Karpas-422 (cell line): ENCODE results near the gene LPIN1. TPM values are rescaled to one million over a fixed set of nuclear protein-coding genes. Genes with fewer than 3 reads are reported as not detected.

Experiments used
- DNase-seq: peaks from one replicate; pipeline ENCODE4 v3.0.0-alpha.2; 2015
- H2AFZ ChIP-seq: fragments of 200-600 bp; sonication (generic); 2 replicates; pipeline ENCODE4 v1.6.1; 2014; ENCODE audit warnings: antibody characterized with exemption, low read length, mixed read lengths
- H3K27ac ChIP-seq: fragments of 200-600 bp; sonication (generic); 2 replicates; pipeline ENCODE4 v1.5.1; 2014; ENCODE audit warnings: mild to moderate bottlenecking, low read length, moderate library complexity
- H3K27me3 ChIP-seq: fragments of 200-600 bp; sonication (generic); 2 replicates; pipeline ENCODE4 v1.6.1; 2014; ENCODE audit warnings: low read length, mixed read lengths
- H3K36me3 ChIP-seq: fragments of 200-600 bp; sonication (generic); 2 replicates; pipeline ENCODE4 v1.6.1; 2014; ENCODE audit warnings: low read length, mixed read lengths; ENCODE audit not compliant: insufficient read depth
- H3K4me1 ChIP-seq: fragments of 200-600 bp; sonication (generic); 2 replicates; pipeline ENCODE4 v1.6.1; 2014; ENCODE audit warnings: mild to moderate bottlenecking, low read length, mixed read lengths
- H3K4me2 ChIP-seq: fragments of 200-600 bp; sonication (generic); 2 replicates; pipeline ENCODE4 v1.6.1; 2014; ENCODE audit warnings: low read length, low read depth, mild to moderate bottlenecking; ENCODE audit not compliant: poor library complexity, severe bottlenecking
- H3K4me3 ChIP-seq: fragments of 200-600 bp; sonication (generic); 2 replicates; pipeline ENCODE4 v1.5.1; 2014; ENCODE audit warnings: mild to moderate bottlenecking, antibody characterized with exemption, low read length, mixed read lengths
- H3K79me2 ChIP-seq: fragments of 200-600 bp; sonication (generic); 2 replicates; pipeline ENCODE4 v1.6.1; 2014; ENCODE audit warnings: mild to moderate bottlenecking, low read length, mixed read lengths
- H3K9ac ChIP-seq: fragments of 200-600 bp; sonication (generic); 2 replicates; pipeline ENCODE4 v1.6.0; 2014; ENCODE audit warnings: low read length
- H3K9me2 ChIP-seq: fragments of 200-600 bp; sonication (generic), shearing (Covaris generic); replicated peaks from 2 replicates; pipeline ENCODE4 v1.6.0; 2014; ENCODE audit warnings: mild to moderate bottlenecking, low read length, moderate library complexity; ENCODE audit not compliant: insufficient read depth
- H3K9me3 ChIP-seq: fragments of 300-700, 200-600 bp; sonication (generic); 2 replicates; pipeline ENCODE4 v1.6.1; 2014; ENCODE audit warnings: low read length, mixed read lengths
- H4K20me1 ChIP-seq: fragments of 200-600 bp; sonication (generic); 2 replicates; pipeline ENCODE4 v1.6.1; 2014; ENCODE audit warnings: mild to moderate bottlenecking, antibody characterized with exemption, low read length, low read depth; ENCODE audit not compliant: insufficient read depth
- total RNA-seq: library from RNA; depleted of rRNA; stranded (reverse); fragments of >200 nt; shearing (Covaris generic); gene quantifications from 2 replicates; pipeline ENCODE4 v1.2.3, GENCODE V29; 2014; ENCODE audit warnings: low replicate concordance

The LPIN1 gene
- total RNA-seq, 1 experiment from 2014 or later: 4.9 TPM

DNA sequence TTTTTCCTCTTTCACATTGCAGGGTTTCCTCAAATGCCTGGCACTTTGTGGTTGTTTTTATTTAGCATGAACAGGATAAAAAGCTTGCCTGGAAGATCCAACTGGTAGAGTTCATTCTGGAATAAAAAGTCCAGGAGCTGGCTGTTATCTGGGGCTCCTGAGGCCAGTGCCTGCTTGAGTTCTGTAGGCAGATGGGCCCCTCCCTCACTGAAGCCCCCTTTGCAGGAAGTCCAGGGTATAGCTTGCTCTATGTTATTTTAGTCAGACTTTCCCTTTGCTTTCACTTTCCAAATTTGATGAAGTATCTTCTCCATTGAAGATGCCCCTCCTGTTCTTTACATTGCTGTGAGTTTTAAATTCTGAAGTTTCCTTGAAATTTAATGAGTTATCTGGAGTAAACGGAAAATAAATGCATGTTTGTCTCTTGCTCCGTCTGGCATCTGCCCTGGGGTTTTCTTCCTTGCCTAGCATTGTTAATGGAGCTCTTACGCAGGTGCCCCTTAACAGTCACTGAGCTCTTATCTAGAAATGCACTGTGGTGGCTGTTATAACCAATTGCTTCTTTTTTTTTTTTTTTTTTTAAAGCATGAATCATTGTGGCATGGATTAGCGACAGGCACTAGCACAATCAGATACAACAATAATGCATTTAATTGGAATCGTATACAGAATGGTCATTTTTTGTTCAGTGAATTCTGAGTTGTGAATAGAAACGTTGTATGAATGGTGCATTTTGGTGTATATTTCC lies 27.0 kb upstream of the LPIN1 start:
- H3K27ac ChIP-seq: no peak overlapping the region
- H3K9ac ChIP-seq: no peak overlapping the region
- no peaks in the 10 kb centered on the region for H3K9me3 ChIP-seq
- no peaks in the 10 kb centered on the region for H3K9me2 ChIP-seq
- H4K20me1 ChIP-seq: no peaks in the 10 kb centered on the region
- H3K4me1 ChIP-seq: peaks cover 7% of the 10 kb centered on the region
- H3K4me3 ChIP-seq: no peak overlapping the region
- no peaks in the 10 kb centered on the region for H3K36me3 ChIP-seq
- H2AFZ ChIP-seq: no peak overlapping the region
- no peaks in the 10 kb centered on the region for H3K27me3 ChIP-seq
- no peak overlapping the region for H3K4me2 ChIP-seq
- DNase-seq: no peak
- no peaks in the 10 kb centered on the region for H3K79me2 ChIP-seq

GRCh38 chr2:11720752-11721151 lies 25.7 kb upstream of the LPIN1 start:
- DNase-seq: no peak
- Histone ChIP-seq H3K27ac (no peak overlapping the region), H3K4me2 (no peak overlapping the region), H2AFZ (no peak overlapping the region), H3K4me1 (peaks cover 7% of the 10 kb centered on the region), H3K36me3 (no peaks in the 10 kb centered on the region), H3K27me3 (no peaks in the 10 kb centered on the region), H4K20me1 (no peaks in the 10 kb centered on the region), H3K79me2 (no peaks in the 10 kb centered on the region), H3K9me2 (no peaks in the 10 kb centered on the region), H3K4me3 (no peak overlapping the region), H3K9ac (no peak overlapping the region), H3K9me3 (no peaks in the 10 kb centered on the region)

DNA sequence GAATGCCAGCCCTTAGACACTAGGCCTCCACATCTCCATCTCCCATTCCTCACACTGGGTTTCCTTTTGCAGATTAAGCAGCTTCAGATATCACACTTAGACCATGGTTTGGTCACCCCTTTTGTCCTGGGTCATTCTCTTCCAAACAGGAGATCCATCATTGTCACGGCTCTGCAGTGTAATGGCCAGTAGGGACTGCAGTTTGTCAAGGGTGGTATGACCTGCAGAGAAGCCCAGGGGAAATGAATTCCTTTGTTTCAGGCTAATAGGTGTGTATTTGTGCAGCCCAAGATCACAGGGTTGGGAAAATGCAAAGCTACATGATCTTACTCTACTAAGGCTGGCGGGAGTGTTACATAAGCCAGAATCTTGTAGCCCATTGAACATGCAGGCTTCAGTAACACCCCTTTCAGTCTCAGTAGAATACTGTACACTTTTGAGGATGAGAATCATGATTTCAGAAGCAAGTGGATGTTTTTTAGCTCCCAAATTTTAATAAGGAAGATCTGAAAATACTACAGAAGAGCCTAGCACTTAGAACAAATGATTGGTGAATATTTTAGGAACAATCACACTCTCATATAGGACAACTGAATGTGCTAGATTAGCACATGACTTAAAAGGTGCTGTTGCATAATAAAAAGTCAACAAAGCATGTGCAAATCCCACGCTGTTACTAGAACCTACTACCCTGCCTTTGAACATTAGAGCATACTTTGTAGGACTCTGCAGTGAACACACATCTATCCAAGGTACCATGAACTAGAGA lies 24.0 kb upstream of the LPIN1 start:
- Histone ChIP-seq H2AFZ (no peak overlapping the region), H3K4me2 (no peak overlapping the region), H4K20me1 (no peaks in the 10 kb centered on the region), H3K9me2 (no peaks in the 10 kb centered on the region), H3K27ac (no peak overlapping the region), H3K36me3 (no peaks in the 10 kb centered on the region), H3K79me2 (no peaks in the 10 kb centered on the region), H3K4me3 (no peak overlapping the region), H3K4me1 (no peaks in the 10 kb centered on the region), H3K27me3 (no peaks in the 10 kb centered on the region), H3K9ac (no peak overlapping the region), H3K9me3 (no peaks in the 10 kb centered on the region)
- no peak for DNase-seq

DNA sequence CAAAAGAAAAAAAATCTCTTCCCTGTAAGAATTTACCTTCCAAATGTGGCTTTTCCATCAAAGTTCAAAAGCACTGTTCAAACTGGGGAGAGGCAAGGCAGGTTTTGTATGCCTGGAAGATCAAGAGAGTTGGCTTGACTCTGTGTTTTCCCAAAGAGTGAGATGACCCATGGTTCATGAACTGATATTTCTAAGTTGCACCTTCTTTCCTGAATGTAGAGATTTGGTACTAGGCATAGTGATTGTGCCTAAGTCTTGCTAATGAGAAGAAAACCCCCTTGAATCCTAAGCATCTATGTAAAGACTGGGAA lies 23.4 kb upstream of the LPIN1 start:
- H3K27ac ChIP-seq: no peak overlapping the region
- H3K4me1 ChIP-seq: no peaks in the 10 kb centered on the region
- no peak for DNase-seq
- no peak overlapping the region for H3K4me3 ChIP-seq
- H3K9me2 ChIP-seq: no peaks in the 10 kb centered on the region
- no peaks in the 10 kb centered on the region for H3K27me3 ChIP-seq
- H3K4me2 ChIP-seq: no peak overlapping the region
- H3K9ac ChIP-seq: no peak overlapping the region
- H2AFZ ChIP-seq: no peak overlapping the region
- H3K9me3 ChIP-seq: no peaks in the 10 kb centered on the region
- no peaks in the 10 kb centered on the region for H3K36me3 ChIP-seq
- no peaks in the 10 kb centered on the region for H4K20me1 ChIP-seq
- no peaks in the 10 kb centered on the region for H3K79me2 ChIP-seq

DNA sequence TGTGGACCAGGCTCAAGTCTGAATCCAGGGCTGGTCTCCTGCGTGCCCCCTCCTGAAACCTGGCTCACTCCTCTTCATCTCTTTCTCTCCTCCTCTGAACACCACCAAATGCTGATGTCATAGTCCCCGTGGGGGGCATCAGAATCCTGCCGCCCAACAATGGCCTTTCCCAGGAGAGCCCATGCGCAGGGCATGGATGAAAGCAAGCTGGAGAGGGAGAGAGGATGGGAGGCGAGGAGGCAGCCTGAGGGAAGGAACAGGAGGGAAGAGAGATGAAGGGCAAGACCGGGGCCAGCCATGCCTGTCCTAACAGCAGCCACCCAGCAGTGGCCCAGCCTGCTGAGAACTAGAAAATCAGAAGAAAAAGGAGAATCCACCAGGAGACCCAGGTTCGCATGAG lies 22.3 kb upstream of the LPIN1 start:
- Histone ChIP-seq H3K36me3 (no peaks in the 10 kb centered on the region), H2AFZ (no peak overlapping the region), H3K4me1 (no peaks in the 10 kb centered on the region), H3K27me3 (no peaks in the 10 kb centered on the region), H3K27ac (no peak overlapping the region), H3K9ac (no peak overlapping the region), H3K9me3 (no peaks in the 10 kb centered on the region), H3K4me2 (no peak overlapping the region), H3K9me2 (no peaks in the 10 kb centered on the region), H3K4me3 (no peak overlapping the region), H4K20me1 (no peaks in the 10 kb centered on the region), H3K79me2 (no peaks in the 10 kb centered on the region)
- no peak for DNase-seq

GRCh38 chr2:11726384-11726783 lies 20.0 kb upstream of the LPIN1 start:
- Histone ChIP-seq H3K79me2 (no peaks in the 10 kb centered on the region), H3K4me1 (no peaks in the 10 kb centered on the region), H3K27me3 (no peaks in the 10 kb centered on the region), H3K9me3 (no peaks in the 10 kb centered on the region), H4K20me1 (no peaks in the 10 kb centered on the region), H3K4me2 (no peak overlapping the region), H3K4me3 (no peak overlapping the region), H3K36me3 (no peaks in the 10 kb centered on the region), H3K27ac (no peak overlapping the region), H3K9me2 (no peaks in the 10 kb centered on the region), H3K9ac (no peak overlapping the region), H2AFZ (no peak overlapping the region)
- DNase-seq: no peak

DNA sequence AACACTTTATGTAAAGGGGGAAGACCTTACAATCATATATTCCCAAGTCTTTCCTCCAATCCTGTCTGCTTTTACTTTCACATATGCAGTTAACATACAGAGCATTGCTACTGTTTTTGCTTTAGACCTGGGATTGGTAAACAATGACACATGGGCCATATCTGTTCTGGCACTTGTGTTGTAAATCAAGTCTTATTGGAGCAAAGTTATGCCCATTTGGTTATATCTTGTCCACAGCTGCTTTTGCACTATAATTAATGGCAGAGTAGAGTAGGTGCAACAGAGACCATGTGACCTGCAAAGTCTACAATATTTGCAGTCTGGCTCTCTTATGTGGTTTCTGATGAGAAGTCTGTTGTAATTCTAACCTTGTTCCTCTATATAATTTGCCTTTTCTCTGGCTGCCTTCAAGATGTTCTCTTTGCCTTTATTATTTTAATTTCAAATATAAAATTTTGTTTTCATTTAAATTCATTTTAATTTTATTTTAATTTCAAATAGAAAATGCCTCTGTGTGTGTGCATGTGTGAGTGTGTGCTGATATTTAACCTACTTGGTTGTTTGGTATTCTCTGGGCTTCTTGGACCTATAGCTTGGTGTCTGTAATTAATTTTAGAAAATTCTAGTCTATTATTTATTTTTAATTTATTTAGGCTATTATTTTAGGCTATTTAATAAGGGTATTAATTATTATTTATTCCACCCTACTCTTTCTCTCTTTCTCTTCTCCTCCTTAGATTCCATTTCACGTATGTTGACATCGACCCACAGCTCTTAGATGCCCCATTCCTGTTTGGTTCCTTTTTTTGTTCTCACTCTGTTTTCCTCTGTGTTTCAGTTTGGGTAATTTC lies 16.8 kb upstream of the LPIN1 start:
- Histone ChIP-seq H3K9me3 (no peaks in the 10 kb centered on the region), H3K9me2 (no peaks in the 10 kb centered on the region), H3K36me3 (no peaks in the 10 kb centered on the region), H3K9ac (no peak overlapping the region), H2AFZ (no peak overlapping the region), H3K4me1 (no peaks in the 10 kb centered on the region), H3K79me2 (no peaks in the 10 kb centered on the region), H3K4me2 (no peak overlapping the region), H3K4me3 (no peak overlapping the region), H3K27ac (no peak overlapping the region), H3K27me3 (no peaks in the 10 kb centered on the region), H4K20me1 (no peaks in the 10 kb centered on the region)
- DNase-seq: no peak
